ENCODE data around the gene ERLIN1. TPM values are rescaled to one million over a fixed set of nuclear protein-coding genes. Genes with fewer than 3 reads are reported as not detected.

Gene ERLIN1
- total RNA-seq, 1 experiment from 2014 or later: 33.0 TPM

- H3K27me3 Mint-ChIP-seq (ENCODE audit: low read depth): no peaks in the 10 kb centered on the region
- H3K27me3 ChIP-seq (ENCODE audit: insufficient read depth, low read length): no peaks in the 10 kb centered on the region
- no peak for DNase-seq
- no peak overlapping the region for H3T11ph ChIP-seq (ENCODE audit: low read length)
- no peak overlapping the region for H2BK12ac ChIP-seq (ENCODE audit: insufficient read length, low read depth, low read length)
- H3K14ac ChIP-seq (ENCODE audit: insufficient read depth, low read length): no peak overlapping the region
- H3K4me2 ChIP-seq (ENCODE audit: insufficient read depth, insufficient read length, low read length): no peak overlapping the region
- no peak overlapping the region for H4K8ac ChIP-seq (replicated peaks; ENCODE audit: insufficient read length, low read depth, low read length)
- H3K27ac ChIP-seq (ENCODE audit: insufficient read length, low read depth, low read length): no peak overlapping the region
- H3K18ac ChIP-seq (ENCODE audit: insufficient read length, low read depth, low read length): no peak overlapping the region
- TF ChIP-seq CTCF (conservative IDR thresholded peaks at IDR 0.05): no peak
- no peak overlapping the region for H3K27ac Mint-ChIP-seq
- H2BK15ac ChIP-seq (ENCODE audit: low read depth, low read length): no peak overlapping the region
- no peaks in the 10 kb centered on the region; a peak in 1 of 4 replicates for H3K4me1 Mint-ChIP-seq
- H3K23ac ChIP-seq (ENCODE audit: insufficient read length, low read depth, low read length): no peak overlapping the region
- peaks cover 2% of the 10 kb centered on the region for H3K79me1 ChIP-seq (ENCODE audit: insufficient read depth, low read depth, low read length, poor library complexity, severe bottlenecking)
- no peak overlapping the region for H3K9ac ChIP-seq (ENCODE audit: extremely low read depth, insufficient read length, low read length)
- WGBS (ENCODE audit: extremely low coverage, insufficient read length, low lambda C conversion rate): no CpG with 5 or more reads among the region's 5 CpGs
- H2BK20ac ChIP-seq (ENCODE audit: low read depth, low read length, poor library complexity, severe bottlenecking): no peak overlapping the region
- H4K5ac ChIP-seq (ENCODE audit: insufficient read length, low read depth, low read length): no peak overlapping the region
- H3K56ac ChIP-seq (ENCODE audit: insufficient read length, low read depth, low read length): no peak overlapping the region
- H3K4me3 Mint-ChIP-seq: no peak overlapping the region
- H3K4ac ChIP-seq (ENCODE audit: low read depth, low read length): no peak overlapping the region
- H3K23me2 ChIP-seq (ENCODE audit: insufficient read length, low read depth, low read length, poor library complexity, severe bottlenecking): no peaks in the 10 kb centered on the region
- no peaks in the 10 kb centered on the region for H3K4me1 ChIP-seq (ENCODE audit: insufficient read depth, low read length)
- H4K91ac ChIP-seq (ENCODE audit: insufficient read length, low read depth, low read length): no peak overlapping the region
- H2AFZ ChIP-seq (ENCODE audit: low read length): no peak overlapping the region
- H2BK120ac ChIP-seq (ENCODE audit: low read depth, low read length, poor library complexity, severe bottlenecking): no peak overlapping the region
- H2BK5ac ChIP-seq (ENCODE audit: insufficient read length, low read length): no peak overlapping the region
- no peaks in the 10 kb centered on the region for H4K20me1 ChIP-seq (ENCODE audit: control insufficient read depth, insufficient read depth, insufficient read length)
- H2AK5ac ChIP-seq (ENCODE audit: insufficient read length, low read length): no peak overlapping the region
- no peaks in the 10 kb centered on the region for H3K9me3 ChIP-seq (ENCODE audit: control insufficient read depth, low read depth, low read length)
- peaks cover 7 to 52% (median 37%) of the 10 kb centered on the region in 3 experiments; a peak in 6 of 7 replicates for H3K36me3 Mint-ChIP-seq (ENCODE audit: insufficient read depth in 1 of 3, low read depth in 3 of 3)
- peaks cover 6% of the 10 kb centered on the region; the same call in 1 of the 2 replicates for H3K79me2 ChIP-seq (ENCODE audit: insufficient read depth, low read length)
- no peaks in the 10 kb centered on the region for H3K9me3 Mint-ChIP-seq
Measured at GRCh38 chr10:100223879-100224278, 38.0 kb upstream of the ERLIN1 start.
